ENCODE results near the gene OTOA.

- TF ChIP-seq POLR2A (IDR thresholded peaks at IDR 0.05; ENCODE audit: low read depth, low read length), result no peak
- TF ChIP-seq CTCF (IDR thresholded peaks at IDR 0.05; ENCODE audit: extremely low read depth in 1 of 2, insufficient read depth in 1 of 2, low read depth in 1 of 2, low read length in 2 of 2), result no peak
Measured at GRCh38 chr16:21704733-21705132, 41.0 kb downstream of the OTOA start.

Measured in endothelial cell of umbilical vein (primary cell).